Parathyroid adenoma (tissue), 2 donors: Measurements from ENCODE around the gene GRM7.

Experiments
- H2AFZ ChIP-seq: fragments of 300-600 bp; sonication (generic); one replicate; pipeline ENCODE4 v1.7.0; 2017; ENCODE audit warnings: antibody characterized with exemption, mild to moderate bottlenecking
- H3K27ac ChIP-seq: fragments of 300-600 bp; sonication (generic); one replicate; pipeline ENCODE4 v1.7.0; 2017
- H3K27me3 ChIP-seq: fragments of 300-600 bp; sonication (generic); one replicate; pipeline ENCODE4 v1.7.0; 2017; ENCODE audit warnings: low read length; ENCODE audit not compliant: control insufficient read depth, insufficient read depth
- H3K36me3 ChIP-seq: fragments of 300-600 bp; sonication (generic); one replicate; pipeline ENCODE4 v1.7.0; 2017; ENCODE audit warnings: low read length; ENCODE audit not compliant: control insufficient read depth, insufficient read depth
- H3K4me1 ChIP-seq: fragments of 300-600 bp; sonication (generic); one replicate; pipeline ENCODE4 v1.7.0; 2017; ENCODE audit warnings: control low read depth
- H3K4me2 ChIP-seq: fragments of 300-600 bp; sonication (generic); one replicate; pipeline ENCODE4 v1.7.0; 2017; ENCODE audit warnings: low read length
- H3K4me3 ChIP-seq: fragments of 300-600 bp; sonication (generic); one replicate; pipeline ENCODE4 v1.7.0; 2017; ENCODE audit warnings: low read depth, low read length
- H3K79me2 ChIP-seq: fragments of 300-600 bp; sonication (generic); one replicate; pipeline ENCODE4 v1.7.0; 2017; ENCODE audit warnings: control low read depth
- H3K9ac ChIP-seq: fragments of 300-600 bp; sonication (generic); one replicate; pipeline ENCODE4 v1.7.0; 2017; ENCODE audit warnings: mild to moderate bottlenecking
- H3K9me3 ChIP-seq: fragments of 300-600 bp; sonication (generic); one replicate; pipeline ENCODE4 v1.7.0; 2017; ENCODE audit warnings: low read length; ENCODE audit not compliant: control insufficient read depth
- TF ChIP-seq, protein P1 (sequence below): fragments of 300-600 bp; sonication (generic); IDR thresholded peaks from one replicate; pipeline ENCODE4 v1.7.0; 2017; ENCODE audit warnings: antibody characterized with exemption, mild to moderate bottlenecking
- donor health status: primary hyperparathyroidism.

GRM7 gene

GRCh38 chr3:6862041-6862879, 1.3 kb downstream of the GRM7 start:
- no peaks in the 10 kb centered on the region for H3K27me3 ChIP-seq

DNA sequence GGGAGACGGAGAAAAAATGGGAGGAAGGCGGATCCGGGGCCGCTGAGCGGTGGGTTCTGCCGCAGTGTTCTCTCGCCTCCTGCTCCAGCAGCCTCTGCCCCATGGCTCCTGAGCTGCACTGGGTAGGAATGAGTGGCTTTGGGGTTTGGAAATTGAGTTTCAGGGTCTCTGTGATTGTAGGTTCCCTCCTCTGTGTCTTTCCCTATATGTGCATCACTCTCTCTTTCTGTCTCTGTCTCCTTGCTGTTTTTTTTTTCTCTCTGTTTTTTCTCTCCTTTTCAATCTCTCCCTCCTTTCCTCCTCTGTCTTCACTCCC, 1.9 kb downstream of the GRM7 start:
- no peak overlapping the region for H3K27ac ChIP-seq
- H3K79me2 ChIP-seq: no peaks in the 10 kb centered on the region
- no peaks in the 10 kb centered on the region for H3K9me3 ChIP-seq
- TF ChIP-seq, protein P1, sequence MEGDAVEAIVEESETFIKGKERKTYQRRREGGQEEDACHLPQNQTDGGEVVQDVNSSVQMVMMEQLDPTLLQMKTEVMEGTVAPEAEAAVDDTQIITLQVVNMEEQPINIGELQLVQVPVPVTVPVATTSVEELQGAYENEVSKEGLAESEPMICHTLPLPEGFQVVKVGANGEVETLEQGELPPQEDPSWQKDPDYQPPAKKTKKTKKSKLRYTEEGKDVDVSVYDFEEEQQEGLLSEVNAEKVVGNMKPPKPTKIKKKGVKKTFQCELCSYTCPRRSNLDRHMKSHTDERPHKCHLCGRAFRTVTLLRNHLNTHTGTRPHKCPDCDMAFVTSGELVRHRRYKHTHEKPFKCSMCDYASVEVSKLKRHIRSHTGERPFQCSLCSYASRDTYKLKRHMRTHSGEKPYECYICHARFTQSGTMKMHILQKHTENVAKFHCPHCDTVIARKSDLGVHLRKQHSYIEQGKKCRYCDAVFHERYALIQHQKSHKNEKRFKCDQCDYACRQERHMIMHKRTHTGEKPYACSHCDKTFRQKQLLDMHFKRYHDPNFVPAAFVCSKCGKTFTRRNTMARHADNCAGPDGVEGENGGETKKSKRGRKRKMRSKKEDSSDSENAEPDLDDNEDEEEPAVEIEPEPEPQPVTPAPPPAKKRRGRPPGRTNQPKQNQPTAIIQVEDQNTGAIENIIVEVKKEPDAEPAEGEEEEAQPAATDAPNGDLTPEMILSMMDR: no peak
- no peaks in the 10 kb centered on the region for H3K36me3 ChIP-seq
- H2AFZ ChIP-seq: no peak overlapping the region
- no peak overlapping the region for H3K4me3 ChIP-seq
- H3K4me1 ChIP-seq: no peaks in the 10 kb centered on the region
- H3K27me3 ChIP-seq: no peaks in the 10 kb centered on the region
- no peak overlapping the region for H3K9ac ChIP-seq
- peak overlapping the region; percentile 68 for H3K4me2 ChIP-seq

More at GRCh38 chr3:6862041-6862879, 1.3 kb downstream of the GRM7 start:
- H3K4me2 ChIP-seq: peak overlapping the region; percentile 68
- TF ChIP-seq, protein P1: no peak
- no peaks in the 10 kb centered on the region for H3K36me3 ChIP-seq
- H3K4me3 ChIP-seq: no peak overlapping the region
- no peak overlapping the region for H3K9ac ChIP-seq
- H2AFZ ChIP-seq: no peak overlapping the region
- H3K4me1 ChIP-seq: no peaks in the 10 kb centered on the region
- H3K9me3 ChIP-seq: no peaks in the 10 kb centered on the region
- H3K27ac ChIP-seq: no peak overlapping the region
- no peaks in the 10 kb centered on the region for H3K79me2 ChIP-seq

- H3K4me1 ChIP-seq: no peaks in the 10 kb centered on the region
Observed at GRCh38 chr3:6867269-6867668, 6.4 kb downstream of the GRM7 start.

GRCh38 chr3:6878731-6879130, 17.8 kb downstream of the GRM7 start:
- no peak overlapping the region for H3K27ac ChIP-seq
- H3K9me3 ChIP-seq: no peaks in the 10 kb centered on the region
- H3K4me2 ChIP-seq: no peak overlapping the region
- H3K27me3 ChIP-seq: no peaks in the 10 kb centered on the region
- TF ChIP-seq, protein P1: no peak
- no peaks in the 10 kb centered on the region for H3K4me1 ChIP-seq
- H3K36me3 ChIP-seq: no peaks in the 10 kb centered on the region
- H3K9ac ChIP-seq: no peak overlapping the region
- no peaks in the 10 kb centered on the region for H3K79me2 ChIP-seq
- no peak overlapping the region for H2AFZ ChIP-seq
- H3K4me3 ChIP-seq: no peak overlapping the region

More at GRCh38 chr3:6867269-6867668, 6.4 kb downstream of the GRM7 start:
- H3K4me3 ChIP-seq: no peak overlapping the region
- no peak overlapping the region for H3K9ac ChIP-seq
- no peaks in the 10 kb centered on the region for H3K36me3 ChIP-seq
- H3K27me3 ChIP-seq: no peaks in the 10 kb centered on the region
- H2AFZ ChIP-seq: no peak overlapping the region
- TF ChIP-seq, protein P1: no peak
- H3K27ac ChIP-seq: no peak overlapping the region
- H3K4me2 ChIP-seq: no peak overlapping the region
- no peaks in the 10 kb centered on the region for H3K79me2 ChIP-seq
- H3K9me3 ChIP-seq: no peaks in the 10 kb centered on the region

- H3K9ac ChIP-seq: no peak overlapping the region
Observed at GRCh38 chr3:6912240-6912639, 51.3 kb downstream of the GRM7 start.

More at GRCh38 chr3:6912240-6912639, 51.3 kb downstream of the GRM7 start:
- Histone ChIP-seq H3K27me3 (no peaks in the 10 kb centered on the region), H3K4me3 (no peak overlapping the region), H3K4me1 (peaks cover 3% of the 10 kb centered on the region), H3K4me2 (no peak overlapping the region), H2AFZ (no peak overlapping the region), H3K79me2 (no peaks in the 10 kb centered on the region), H3K9me3 (no peaks in the 10 kb centered on the region), H3K27ac (no peak overlapping the region), H3K36me3 (no peaks in the 10 kb centered on the region)
- TF ChIP-seq, protein P1: no peak
